Brain microvascular endothelial cell (primary cell): Measurements from ENCODE around the gene PGF.

Source experiments
- DNase-seq: peaks from one replicate; pipeline ENCODE4 v3.0.0-alpha.2; 2020
- H3K27ac ChIP-seq: fragments of 250-450 bp; sonication (Bioruptor Pico); 2 replicates; pipeline ENCODE4 v1.5.1; 2020; ENCODE audit warnings: mild to moderate bottlenecking, moderate library complexity
- H3K27me3 ChIP-seq: fragments of 250-450 bp; sonication (Bioruptor Pico); replicated peaks from 2 replicates; pipeline ENCODE4 v1.5.1; 2020; ENCODE audit warnings: mild to moderate bottlenecking
- H3K36me3 ChIP-seq: fragments of 250-450 bp; sonication (Bioruptor Pico); replicated peaks from 2 replicates; pipeline ENCODE4 v1.5.1; 2020; ENCODE audit warnings: mild to moderate bottlenecking
- H3K4me3 ChIP-seq: 2 replicates; pipeline ENCODE4 v1.5.1; 2011; ENCODE audit warnings: low read depth, mild to moderate bottlenecking, control low read depth, low read length, moderate library complexity
- in situ Hi-C: cut with HindIII; loops from 2 replicates; pipeline ENCODE4 v1.10.0; 2017; ENCODE audit warnings: low sequenced_read_pairs, low pct_ligation_motif_present
- TF ChIP-seq, protein P1 (sequence below): IDR thresholded peaks from 2 replicates; pipeline ENCODE4 v1.5.1; 2011; ENCODE audit warnings: low read depth, mild to moderate bottlenecking, moderate library complexity, low read length, control low read depth, inconsistent platforms; ENCODE audit errors: missing control alignments

Gene PGF

DNA sequence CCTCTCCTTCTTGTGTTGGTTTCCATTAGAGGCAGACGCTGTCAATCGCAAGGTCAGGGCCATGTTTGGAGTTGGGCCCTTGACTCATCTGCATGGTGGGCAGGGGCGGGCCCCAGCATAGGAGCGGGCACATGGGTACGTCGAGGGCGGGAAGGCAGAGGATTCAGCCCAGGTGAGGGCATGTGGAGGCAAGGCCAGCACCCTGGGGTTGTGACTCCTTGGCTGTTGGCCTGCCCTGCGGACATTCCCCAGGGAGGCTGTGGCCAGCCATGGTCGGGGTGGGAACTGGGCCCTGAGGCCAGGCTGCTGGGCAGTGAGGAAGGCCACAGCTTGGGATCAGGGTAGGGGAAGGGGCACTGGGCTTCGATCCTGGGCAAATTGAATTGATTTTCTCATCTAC is 42.6 kb downstream of the PGF start:
- no peak for DNase-seq
- H3K36me3 ChIP-seq, result no peaks in the 10 kb centered on the region
- in situ Hi-C loops, result no loop called here
- H3K27me3 ChIP-seq, result no peaks in the 10 kb centered on the region
- no peak overlapping the region for H3K4me3 ChIP-seq
- no peak overlapping the region for H3K27ac ChIP-seq
- TF ChIP-seq, protein P1, sequence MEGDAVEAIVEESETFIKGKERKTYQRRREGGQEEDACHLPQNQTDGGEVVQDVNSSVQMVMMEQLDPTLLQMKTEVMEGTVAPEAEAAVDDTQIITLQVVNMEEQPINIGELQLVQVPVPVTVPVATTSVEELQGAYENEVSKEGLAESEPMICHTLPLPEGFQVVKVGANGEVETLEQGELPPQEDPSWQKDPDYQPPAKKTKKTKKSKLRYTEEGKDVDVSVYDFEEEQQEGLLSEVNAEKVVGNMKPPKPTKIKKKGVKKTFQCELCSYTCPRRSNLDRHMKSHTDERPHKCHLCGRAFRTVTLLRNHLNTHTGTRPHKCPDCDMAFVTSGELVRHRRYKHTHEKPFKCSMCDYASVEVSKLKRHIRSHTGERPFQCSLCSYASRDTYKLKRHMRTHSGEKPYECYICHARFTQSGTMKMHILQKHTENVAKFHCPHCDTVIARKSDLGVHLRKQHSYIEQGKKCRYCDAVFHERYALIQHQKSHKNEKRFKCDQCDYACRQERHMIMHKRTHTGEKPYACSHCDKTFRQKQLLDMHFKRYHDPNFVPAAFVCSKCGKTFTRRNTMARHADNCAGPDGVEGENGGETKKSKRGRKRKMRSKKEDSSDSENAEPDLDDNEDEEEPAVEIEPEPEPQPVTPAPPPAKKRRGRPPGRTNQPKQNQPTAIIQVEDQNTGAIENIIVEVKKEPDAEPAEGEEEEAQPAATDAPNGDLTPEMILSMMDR, result no peak

DNA sequence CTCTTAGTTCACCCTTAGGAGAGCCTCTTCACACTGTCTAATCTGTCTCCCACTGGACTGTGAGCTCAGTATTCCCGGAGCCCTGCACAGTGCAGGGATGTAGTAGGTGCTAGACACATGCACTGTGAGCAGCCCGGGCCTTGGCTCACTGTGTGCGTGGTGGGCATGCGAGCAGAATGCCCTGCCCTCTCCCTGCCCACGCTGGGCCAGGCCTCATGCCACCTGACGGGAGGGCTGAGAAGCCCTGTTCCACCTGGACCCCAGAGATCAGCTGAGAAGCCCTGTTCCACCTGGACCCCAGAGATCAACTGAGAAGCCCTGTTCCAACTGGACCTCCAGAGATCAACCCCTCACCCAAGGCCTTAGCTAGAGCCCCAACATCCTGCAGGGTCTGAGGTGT is 43.3 kb downstream of the PGF start:
- Histone ChIP-seq H3K27me3 (no peaks in the 10 kb centered on the region), H3K4me3 (no peak overlapping the region), H3K27ac (no peak overlapping the region), H3K36me3 (no peaks in the 10 kb centered on the region)
- in situ Hi-C loops, result no loop called here
- TF ChIP-seq, protein P1, result no peak
- no peak for DNase-seq

DNA sequence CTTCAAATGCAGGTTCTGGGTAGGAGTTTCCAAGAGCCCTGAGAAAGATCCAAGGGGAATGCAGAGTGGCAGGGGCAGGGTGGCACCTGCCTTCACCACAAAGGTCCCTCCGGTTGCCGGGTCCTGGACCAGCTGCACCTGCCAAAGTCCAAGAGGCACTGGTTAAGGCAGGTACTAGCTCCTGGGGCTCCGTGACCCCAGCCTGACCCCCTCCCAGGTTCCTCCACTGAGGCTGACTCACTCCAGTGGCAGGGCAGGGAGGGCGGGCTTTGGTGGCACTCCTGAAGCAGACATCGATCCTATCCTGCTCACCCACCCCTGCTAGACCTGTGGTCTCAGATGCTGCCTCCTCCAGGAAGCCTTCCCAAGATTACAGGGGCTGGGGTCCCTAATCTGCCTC is 43.7 kb downstream of the PGF start:
- TF ChIP-seq, protein P1, result no peak
- Histone ChIP-seq H3K36me3 (no peaks in the 10 kb centered on the region), H3K27ac (no peak overlapping the region), H3K4me3 (no peak overlapping the region), H3K27me3 (no peaks in the 10 kb centered on the region)
- no peak for DNase-seq
- in situ Hi-C loops, result no loop called here

DNA sequence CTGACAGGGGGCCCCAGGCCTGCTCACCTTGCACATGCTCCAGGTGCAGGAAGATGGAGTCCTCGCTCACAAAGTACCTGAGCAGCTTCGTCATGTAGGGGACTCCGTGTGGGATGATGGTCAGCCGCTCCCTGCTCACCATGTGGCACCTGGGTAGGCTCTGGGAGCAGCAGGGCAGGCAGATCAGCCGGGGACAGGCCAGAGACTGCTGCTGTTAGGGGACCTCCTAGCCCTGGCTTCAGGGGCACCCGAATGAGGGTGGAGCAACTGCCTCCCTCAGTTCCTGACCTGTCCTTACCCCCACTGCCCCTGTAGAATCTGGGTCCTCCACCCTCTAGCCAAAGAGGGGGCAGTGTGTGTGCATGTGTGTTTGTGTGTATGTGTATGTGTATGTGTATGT is 44.2 kb downstream of the PGF start:
- H3K4me3 ChIP-seq, result no peak overlapping the region
- H3K27ac ChIP-seq, result no peak overlapping the region
- in situ Hi-C loops, result no loop called here
- no peak for DNase-seq
- TF ChIP-seq, protein P1, result no peak
- no peaks in the 10 kb centered on the region for H3K27me3 ChIP-seq
- no peaks in the 10 kb centered on the region for H3K36me3 ChIP-seq

DNA sequence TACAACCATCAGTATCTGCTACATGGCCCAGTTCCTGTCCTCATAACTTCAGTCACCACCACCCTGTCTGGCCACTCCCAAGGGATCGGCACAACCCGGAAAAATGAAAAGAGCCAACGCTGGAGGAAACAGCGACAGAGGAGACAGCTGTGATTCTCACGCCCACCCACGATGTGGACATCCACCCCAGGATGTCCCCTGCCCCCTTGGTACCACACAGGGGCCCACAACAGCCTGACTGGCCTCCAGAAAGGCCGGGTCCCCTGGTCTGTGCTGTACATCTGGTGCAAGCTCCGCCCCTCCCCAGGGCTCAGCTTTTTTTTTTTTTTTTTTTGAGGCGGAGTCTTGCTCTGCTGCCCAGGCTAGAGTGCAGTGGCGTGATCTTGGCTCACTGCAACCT is 44.8 kb downstream of the PGF start:
- no peak for DNase-seq
- Histone ChIP-seq H3K36me3 (no peaks in the 10 kb centered on the region), H3K4me3 (no peak overlapping the region), H3K27ac (no peak overlapping the region), H3K27me3 (no peaks in the 10 kb centered on the region)
- TF ChIP-seq, protein P1, result no peak
- in situ Hi-C loops, result no loop called here

DNA sequence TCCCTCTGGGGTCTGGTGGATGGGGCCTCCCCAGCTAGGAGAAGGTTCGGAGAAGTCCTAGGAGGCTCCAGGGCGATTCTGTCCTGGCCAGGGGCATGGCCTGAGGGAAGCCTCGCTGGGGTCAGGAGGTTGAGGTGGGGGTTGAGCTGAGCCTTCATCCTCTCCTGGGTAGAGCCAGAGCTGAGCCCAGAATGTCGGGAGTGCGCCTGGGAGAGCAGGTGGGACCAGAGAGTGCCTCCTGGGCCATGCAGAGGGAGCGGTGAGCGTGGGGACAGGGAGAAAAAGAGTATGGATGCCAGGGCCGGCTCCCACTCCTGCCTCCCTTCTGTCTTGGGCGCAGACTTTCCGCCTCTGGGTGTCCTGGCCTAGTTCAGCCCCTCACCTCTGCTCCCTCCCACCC is 45.5 kb downstream of the PGF start:
- TF ChIP-seq, protein P1, result no peak
- Histone ChIP-seq H3K4me3 (no peak overlapping the region), H3K36me3 (peaks cover 2% of the 10 kb centered on the region), H3K27me3 (no peaks in the 10 kb centered on the region), H3K27ac (no peak overlapping the region)
- no peak for DNase-seq
- in situ Hi-C loops, result no loop called here
